AG04450 (cell line): ENCODE data around the gene TNNI2. TPM values are rescaled to one million over a fixed set of nuclear protein-coding genes. Genes with fewer than 3 reads are reported as not detected.

Experiments used
- CTCF ChIA-PET: fragments of 300-600, 350-600 bp; formaldehyde crosslinking; extraction: SDS; loops from one replicate; lab custom pipeline; 2022; ENCODE audit warnings: antibody characterized with exemption, inconsistent platforms; lab: Charles Lee
- POLR2A ChIA-PET: fragments of 350-600 bp; formaldehyde crosslinking; extraction: SDS; loops from one replicate; lab custom pipeline; 2021; ENCODE audit warnings: antibody characterized with exemption, inconsistent platforms; lab: Yijun Ruan, JAX
- DNase-seq: peaks from one replicate; pipeline ENCODE4 v3.0.0-alpha.2; 2011; ENCODE audit warnings: low read depth, low spot score
- H3K27ac ChIP-seq: one replicate; pipeline ENCODE4 v1.5.1; 2012; ENCODE audit warnings: low read depth, low read length, control low read depth
- H3K27me3 ChIP-seq: one replicate; pipeline ENCODE4 v1.6.0; 2012; ENCODE audit warnings: low read length; ENCODE audit not compliant: control insufficient read depth, insufficient read depth
- H3K4me3 ChIP-seq: 2 replicates; pipeline ENCODE4 v1.5.1; 2011; ENCODE audit warnings: mild to moderate bottlenecking, low read depth, low read length, control low read depth
- H3K9me3 ChIP-seq: 2 replicates; pipeline ENCODE4 v1.5.1; 2012; ENCODE audit warnings: low read length; ENCODE audit not compliant: control insufficient read depth, insufficient read depth
- CTCF ChIP-seq: IDR thresholded peaks from 2 replicates; pipeline ENCODE4 v1.5.1; 2011; ENCODE audit warnings: low read depth, low read length, control low read depth, inconsistent platforms
- polyA plus RNA-seq: library from polyadenylated mRNA; depleted of rRNA; stranded (reverse); fragments of >200 nt; gene quantifications from 2 replicates; pipeline ENCODE4 v1.2.3, GENCODE V29; 2011

TNNI2 gene
- polyA plus RNA-seq, 1 experiment = not detected

DNA sequence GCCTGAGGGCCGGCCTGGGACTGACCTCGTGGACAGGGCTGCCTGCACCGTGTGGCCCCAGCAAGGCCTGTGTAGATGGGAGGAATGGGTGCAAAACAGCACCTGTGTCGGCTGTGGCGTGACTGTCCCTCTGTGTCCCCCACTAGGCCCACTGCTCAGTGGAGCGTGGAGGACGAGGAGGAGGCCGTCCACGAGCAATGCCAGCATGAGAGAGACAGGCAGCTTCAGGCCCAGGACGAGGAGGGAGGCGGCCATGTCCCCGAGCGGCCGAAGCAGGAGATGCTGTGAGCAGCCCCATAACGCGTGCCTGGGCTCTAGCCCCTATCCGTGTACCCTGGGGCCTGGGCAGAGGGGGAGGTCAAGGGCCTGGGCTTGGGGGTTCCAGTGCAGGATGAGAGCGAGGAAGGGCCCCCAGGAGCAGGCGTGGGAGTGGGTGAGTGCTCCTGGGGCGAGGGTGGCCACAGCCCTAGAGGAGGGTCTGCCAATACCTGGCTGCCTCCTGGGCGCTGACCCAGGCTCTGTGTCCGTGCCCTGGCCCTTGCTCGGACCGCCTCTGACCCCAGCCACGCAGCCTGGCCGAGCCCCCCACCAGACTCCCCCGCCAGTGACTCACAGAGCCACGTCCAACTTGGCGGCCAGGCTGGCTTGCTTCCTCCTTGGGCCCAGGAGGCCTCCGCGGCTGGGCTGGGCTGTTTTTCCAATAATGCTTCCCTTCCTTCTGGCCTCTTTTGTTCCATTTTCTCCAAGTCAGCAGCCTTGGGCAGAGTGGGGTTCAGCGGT lies 41.4 kb downstream of the TNNI2 start:
- Histone ChIP-seq H3K9me3 (peaks cover 5% of the 10 kb centered on the region; the same call in 1 of the 2 replicates), H3K27me3 (peaks cover 11% of the 10 kb centered on the region), H3K27ac (no peak overlapping the region), H3K4me3 (no peak overlapping the region)
- POLR2A ChIA-PET = no interaction called here
- CTCF ChIA-PET = interaction anchor here (1.0 kb wide), 1 partner anchor 120 kb away, joined by 3 read pairs; no protein-coding TSS in a partner anchor
- TF ChIP-seq CTCF = no peak
- DNase-seq = no peak

DNA sequence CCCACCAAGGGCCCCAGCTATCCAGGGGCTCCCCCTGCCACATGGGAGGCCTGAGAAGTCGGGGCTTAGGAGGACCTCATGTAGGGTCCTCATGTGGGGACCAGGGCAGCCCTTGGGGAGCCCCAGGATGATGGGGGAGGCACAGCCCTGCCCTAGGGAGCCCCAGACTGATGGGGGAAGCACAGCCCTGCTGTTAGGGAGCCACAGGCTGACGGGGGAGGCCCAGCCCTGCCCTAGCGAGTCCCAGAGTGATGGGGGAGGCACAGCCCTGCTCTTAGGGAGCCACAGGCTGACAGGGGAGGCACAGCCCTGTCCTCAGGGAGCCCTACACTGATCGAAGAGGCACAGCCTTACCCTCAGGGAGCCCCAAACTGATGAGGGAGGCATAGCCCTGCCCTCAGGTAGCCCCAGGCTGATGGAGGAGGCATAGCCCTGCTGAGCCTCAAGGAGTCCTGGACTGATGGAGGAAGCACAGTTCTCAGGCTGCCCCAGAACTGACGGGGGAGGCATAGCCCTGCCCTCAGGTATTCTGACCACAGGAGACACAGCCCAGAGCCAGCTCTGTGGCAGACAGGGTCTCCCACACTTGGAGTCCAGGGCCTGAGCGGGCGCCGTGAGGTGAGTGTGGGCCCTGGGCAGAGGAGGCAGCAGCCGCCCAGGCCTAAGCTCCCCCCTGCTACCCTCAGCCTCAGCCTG lies 42.1 kb downstream of the TNNI2 start:
- no peak for TF ChIP-seq CTCF
- ChIA-PET CTCF (interaction anchor here (3.3 kb wide), 2 partner anchors 121 to 270 kb away, joined by 24 to 47 read pairs; no protein-coding TSS in a partner anchor), POLR2A (no interaction called here)
- H3K27ac ChIP-seq = no peak overlapping the region
- H3K9me3 ChIP-seq = peaks cover 5% of the 10 kb centered on the region; the same call in 1 of the 2 replicates
- H3K27me3 ChIP-seq = peaks cover 11% of the 10 kb centered on the region
- no peak overlapping the region for H3K4me3 ChIP-seq
- DNase-seq = no peak

DNA sequence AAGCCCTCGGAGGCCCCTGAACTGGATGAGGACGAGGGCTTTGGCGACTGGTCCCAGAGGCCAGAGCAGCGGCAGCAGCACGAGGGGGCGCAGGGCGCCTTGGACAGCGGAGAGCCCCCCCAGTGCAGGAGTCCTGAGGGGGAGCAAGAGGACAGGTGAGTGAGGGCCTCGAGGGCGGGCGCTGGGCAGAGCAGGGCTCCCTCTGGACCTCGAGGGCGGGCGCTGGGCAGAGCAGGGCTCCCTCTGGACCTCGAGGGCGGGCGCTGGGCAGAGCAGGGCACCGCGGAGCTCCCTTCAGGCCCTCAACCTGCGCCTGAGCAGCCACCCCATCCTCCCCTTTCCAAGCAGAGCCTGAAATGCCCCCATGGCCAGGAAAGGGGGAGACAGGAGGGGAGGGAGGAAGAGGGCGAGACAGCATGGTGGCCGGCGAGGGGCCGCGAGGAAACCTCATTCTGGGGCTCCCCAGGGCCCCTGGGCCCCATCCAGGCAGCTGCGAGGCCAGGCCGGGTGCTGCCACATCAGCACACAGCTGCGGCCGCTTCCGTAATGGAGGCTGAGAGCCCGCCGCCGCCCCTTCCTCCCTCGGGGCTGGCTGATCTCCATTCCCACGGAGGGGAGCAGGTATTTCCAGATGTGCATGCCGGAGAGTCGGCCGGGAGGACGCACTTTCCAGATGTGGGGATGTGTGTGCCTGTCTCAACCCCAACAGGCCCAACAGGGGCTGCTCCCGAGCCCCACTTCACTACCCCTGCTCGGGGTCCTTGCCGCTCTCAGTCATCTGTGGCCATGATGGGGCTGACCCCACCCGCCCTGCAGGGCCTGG lies 42.9 kb downstream of the TNNI2 start:
- TF ChIP-seq CTCF = no peak
- H3K27me3 ChIP-seq = peaks cover 11% of the 10 kb centered on the region
- H3K4me3 ChIP-seq = no peak overlapping the region
- CTCF ChIA-PET = interaction anchor here (0.5 to 3.3 kb wide), 36 partner anchors 9 to 275 kb away, joined by 3 to 47 read pairs (median 5); partner anchors contain the start of genes PRR33 and TNNT3
- POLR2A ChIA-PET = interaction anchor here (0.5 to 1.1 kb wide), 2 partner anchors 67 to 502 kb away, joined by 3 to 8 read pairs; no protein-coding TSS in a partner anchor
- no peak for DNase-seq
- peaks cover 3% of the 10 kb centered on the region; the same call in 1 of the 2 replicates for H3K9me3 ChIP-seq
- no peak overlapping the region for H3K27ac ChIP-seq

- peaks cover 13% of the 10 kb centered on the region for H3K27me3 ChIP-seq
- H3K9me3 ChIP-seq = no peaks in the 10 kb centered on the region; the same call in 1 of the 2 replicates
- DNase-seq = peak; percentile 15
- POLR2A ChIA-PET = interaction anchor here (0.5 to 1.1 kb wide), 2 partner anchors 66 to 501 kb away, joined by 3 to 8 read pairs; no protein-coding TSS in a partner anchor
- peak; percentile 86 for TF ChIP-seq CTCF
- no peak overlapping the region for H3K4me3 ChIP-seq
- H3K27ac ChIP-seq = no peak overlapping the region
- CTCF ChIA-PET = interaction anchor here (0.5 to 3.3 kb wide), 37 partner anchors 9 to 274 kb away, joined by 3 to 47 read pairs (median 5); partner anchors contain the start of genes PRR33 and TNNT3
Observed at GRCh38 chr11:1882265-1883238, 43.8 kb downstream of the TNNI2 start.
